Measurements from ENCODE around the gene COLEC12. TPM values are rescaled to one million over a fixed set of nuclear protein-coding genes. Genes with fewer than 3 reads are reported as not detected.

The COLEC12 gene
- polyA plus RNA-seq, 1 donor (not counting 4 experiments of a cell fraction or from before 2014, with no cell fraction given), result not detected

GRCh38 chr18:435940-436339, 64.6 kb downstream of the COLEC12 start:
- Histone ChIP-seq H3K27me3 (ENCODE audit: control insufficient read depth, extremely low read depth, insufficient read depth, low read length) (no peaks in the 10 kb centered on the region), H3K27ac (ENCODE audit: control insufficient read depth, insufficient read depth, low read length) (no peak overlapping the region), H4K20me1 (ENCODE audit: control insufficient read depth, extremely low read depth, insufficient read depth, low read length) (no peaks in the 10 kb centered on the region), H3K79me2 (ENCODE audit: control insufficient read depth, insufficient read depth, low read length) (no peaks in the 10 kb centered on the region), H3K4me3 (ENCODE audit: control insufficient read depth in 2 of 3, extremely low read depth in 1 of 3, insufficient read depth in 2 of 3, low read depth in 1 of 3, low read length in 3 of 3) (no peak overlapping the region), H3K36me3 (ENCODE audit: control insufficient read depth in 2 of 2, extremely low read depth in 1 of 2, insufficient read depth in 2 of 2, low read length in 2 of 2) (no peaks in the 10 kb centered on the region), H3K4me1 (ENCODE audit: control insufficient read depth, extremely low read depth, insufficient read depth, low read length) (no peaks in the 10 kb centered on the region), H3K9me1 (ENCODE audit: control insufficient read depth, extremely low read depth, insufficient read depth, low read length) (no peaks in the 10 kb centered on the region), H2AFZ (ENCODE audit: control insufficient read depth, low read length) (no peak overlapping the region), H3K9ac (ENCODE audit: control insufficient read depth, extremely low read depth, insufficient read depth, low read length) (no peak overlapping the region), H3K9me3 (ENCODE audit: control insufficient read depth, low read depth, low read length) (no peaks in the 10 kb centered on the region), H3K4me2 (ENCODE audit: control insufficient read depth, extremely low read depth, insufficient read depth, low read depth, low read length) (no peak overlapping the region)
- dilution Hi-C loops (cut with MboI; ENCODE audit: extremely low pct_ligation_motif_present, low sequenced_read_pairs), result no loop called here
- FAIRE-seq, result no peak
- DNase-seq (ENCODE audit: low read depth, low spot score), result no peak
- TF ChIP-seq CTCF (optimal IDR thresholded peaks at IDR 0.05 in 1 of 3, IDR thresholded peaks at IDR 0.05 in 1 of 3, conservative IDR thresholded peaks at IDR 0.05 in 1 of 3; ENCODE audit: extremely low read depth in 1 of 3, insufficient read depth in 2 of 3, low read length in 3 of 3), result no peak
- TF ChIP-seq EZH2 (IDR thresholded peaks at IDR 0.05; ENCODE audit: low read length), result no peak

GRCh38 chr18:434410-434809, 66.1 kb downstream of the COLEC12 start:
- dilution Hi-C loops (cut with MboI; ENCODE audit: extremely low pct_ligation_motif_present, low sequenced_read_pairs), result no loop called here
- H3K9me1 ChIP-seq (ENCODE audit: control insufficient read depth, extremely low read depth, insufficient read depth, low read length), result no peaks in the 10 kb centered on the region
- H4K20me1 ChIP-seq (ENCODE audit: control insufficient read depth, extremely low read depth, insufficient read depth, low read length), result no peaks in the 10 kb centered on the region
- no peak overlapping the region for H3K27ac ChIP-seq (ENCODE audit: control insufficient read depth, insufficient read depth, low read length)
- no peaks in the 10 kb centered on the region for H3K36me3 ChIP-seq (ENCODE audit: control insufficient read depth in 2 of 2, extremely low read depth in 1 of 2, insufficient read depth in 2 of 2, low read length in 2 of 2)
- no peaks in the 10 kb centered on the region for H3K79me2 ChIP-seq (ENCODE audit: control insufficient read depth, insufficient read depth, low read length)
- no peak overlapping the region for H3K9ac ChIP-seq (ENCODE audit: control insufficient read depth, extremely low read depth, insufficient read depth, low read length)
- no peaks in the 10 kb centered on the region for H3K4me1 ChIP-seq (ENCODE audit: control insufficient read depth, extremely low read depth, insufficient read depth, low read length)
- no peak overlapping the region for H2AFZ ChIP-seq (ENCODE audit: control insufficient read depth, low read length)
- FAIRE-seq (no peak), DNase-seq (ENCODE audit: low read depth, low spot score) (no peak)
- no peak overlapping the region for H3K4me3 ChIP-seq (ENCODE audit: control insufficient read depth in 2 of 3, extremely low read depth in 1 of 3, insufficient read depth in 2 of 3, low read depth in 1 of 3, low read length in 3 of 3)
- H3K9me3 ChIP-seq (ENCODE audit: control insufficient read depth, low read depth, low read length), result no peaks in the 10 kb centered on the region
- no peaks in the 10 kb centered on the region for H3K27me3 ChIP-seq (ENCODE audit: control insufficient read depth, extremely low read depth, insufficient read depth, low read length)
- H3K4me2 ChIP-seq (ENCODE audit: control insufficient read depth, extremely low read depth, insufficient read depth, low read depth, low read length), result no peak overlapping the region
- TF ChIP-seq EZH2 (IDR thresholded peaks at IDR 0.05; ENCODE audit: low read length) (no peak), CTCF (optimal IDR thresholded peaks at IDR 0.05 in 1 of 3, IDR thresholded peaks at IDR 0.05 in 1 of 3, conservative IDR thresholded peaks at IDR 0.05 in 1 of 3; ENCODE audit: extremely low read depth in 1 of 3, insufficient read depth in 2 of 3, low read length in 3 of 3) (no peak)

All from keratinocyte (primary cell).